COR-L47 (cell line): Measurements from ENCODE around the gene BCR.
"Not testable (repeated sequence)": the region's sequence is repeated elsewhere in the genome, so short reads cannot be mapped to it uniquely, and the experiment has no call there.

Experiments
- DNase-seq: peaks from one replicate; lab custom pipeline; 2025; lab: John Stamatoyannopoulos, UW

Gene BCR

GRCh38 chr22:23291806-23292452, 111.6 kb downstream of the BCR start:
- no peak for DNase-seq

- DNase-seq, result no peak
Observed at GRCh38 chr22:23292453-23293350, 112.4 kb downstream of the BCR start.

GRCh38 chr22:23293720-23294119, 113.4 kb downstream of the BCR start:
- no peak for DNase-seq

GRCh38 chr22:23294221-23294620, 113.9 kb downstream of the BCR start:
- DNase-seq, result no peak

GRCh38 chr22:23300476-23300875, 120.2 kb downstream of the BCR start:
- DNase-seq, result no peak

- no peak for DNase-seq
Observed at GRCh38 chr22:23301591-23301990, 121.3 kb downstream of the BCR start.

GRCh38 chr22:23302171-23303002, 122.1 kb downstream of the BCR start:
- no peak for DNase-seq

GRCh38 chr22:23305321-23305910, 125.1 kb downstream of the BCR start:
- DNase-seq, result no peak

- peak; percentile 86 for DNase-seq
Observed at GRCh38 chr22:23305922-23306374, 125.6 kb downstream of the BCR start.

- DNase-seq, result no peak
Observed at GRCh38 chr22:23306438-23306921, 126.2 kb downstream of the BCR start.

- DNase-seq, result no peak
Observed at GRCh38 chr22:23306926-23307325, 126.6 kb downstream of the BCR start.

- not testable (repeated sequence) for DNase-seq
Observed at GRCh38 chr22:23307511-23307910, 127.2 kb downstream of the BCR start.

- not testable (repeated sequence) for DNase-seq
Observed at GRCh38 chr22:23309261-23309660, 129.0 kb downstream of the BCR start.

- not testable (repeated sequence) for DNase-seq
Observed at GRCh38 chr22:23310443-23311097, 130.3 kb downstream of the BCR start.

- DNase-seq, result not testable (repeated sequence)
Observed at GRCh38 chr22:23311635-23312420, 131.5 kb downstream of the BCR start.

GRCh38 chr22:23313791-23314567, 133.7 kb downstream of the BCR start:
- no peak for DNase-seq

GRCh38 chr22:23315341-23315917, 135.1 kb downstream of the BCR start:
- peak; percentile 26 for DNase-seq

- DNase-seq, result not testable (repeated sequence)
Observed at GRCh38 chr22:23316596-23316995, 136.3 kb downstream of the BCR start.

GRCh38 chr22:23318316-23318715, 138.0 kb downstream of the BCR start:
- DNase-seq, result not testable (repeated sequence)
